ENCODE results near the gene LDLRAD3.
"Not testable (repeated sequence)": the region's sequence is repeated elsewhere in the genome, so short reads cannot be mapped to it uniquely, and the experiment has no call there.

The LDLRAD3 gene

DNA sequence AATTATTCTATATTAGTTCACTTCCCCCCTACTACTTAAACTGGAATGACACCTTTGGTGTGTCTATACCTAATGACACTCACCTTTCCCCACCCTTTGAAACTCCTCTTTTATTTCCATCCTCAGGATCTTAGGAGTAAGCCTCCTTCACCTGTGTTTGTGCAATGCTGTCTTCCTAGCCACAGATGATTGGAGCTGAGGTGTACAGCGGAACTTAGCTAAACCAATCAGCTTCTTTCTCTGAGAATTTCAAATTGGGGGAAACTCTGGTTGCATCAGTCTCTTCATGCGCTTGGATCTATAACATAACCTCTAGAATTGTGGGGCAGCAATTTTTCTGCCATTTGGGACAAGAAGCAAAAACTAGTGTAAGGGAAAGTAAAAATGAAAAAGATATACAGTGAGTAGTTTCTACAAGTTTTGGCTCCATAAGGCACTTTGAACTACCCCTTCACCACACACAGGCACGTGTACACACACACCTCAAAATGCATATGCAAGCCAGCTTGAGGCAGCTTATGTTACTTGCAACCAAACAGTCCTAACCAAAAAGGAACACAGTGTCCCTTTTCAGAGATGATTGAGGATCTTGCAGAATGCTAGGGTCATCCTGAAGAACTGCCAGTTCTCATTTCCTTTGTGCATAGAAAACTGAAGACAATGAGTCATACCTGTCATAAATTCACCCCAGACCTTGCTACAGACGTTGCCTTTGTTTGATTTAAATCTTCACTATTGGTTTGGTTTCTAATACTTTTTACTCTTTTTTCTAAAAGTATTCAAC lies 36.0 kb upstream of the LDLRAD3 start:
- no peaks in the 10 kb centered on the region for H3F3A ChIP-seq (ENCODE audit: control insufficient read depth, insufficient read depth)
- H3K27me3 ChIP-seq (ENCODE audit: control insufficient read depth, low read length), result no peaks in the 10 kb centered on the region
- no peaks in the 10 kb centered on the region for H3K9me2 ChIP-seq (replicated peaks; ENCODE audit: control insufficient read depth, low read length)
- H3K4me3 ChIP-seq (ENCODE audit: low read length), result no peak overlapping the region
- H3K27ac ChIP-seq (ENCODE audit: low read depth, low read length), result no peak overlapping the region
- H3K36me3 ChIP-seq (ENCODE audit: control insufficient read depth, low read length), result no peaks in the 10 kb centered on the region
- no peaks in the 10 kb centered on the region for H4K20me1 ChIP-seq (ENCODE audit: control insufficient read depth, insufficient read depth, low read depth, low read length)
- H3K9me3 ChIP-seq (ENCODE audit: control insufficient read depth, insufficient read depth, low read length), result peaks cover 4% of the 10 kb centered on the region; the same call in 1 of the 2 replicates
- no peaks in the 10 kb centered on the region for H3K79me2 ChIP-seq (ENCODE audit: control insufficient read depth, low read length)
- H3K4me2 ChIP-seq (ENCODE audit: low read length), result no peak overlapping the region
- H3K4me1 ChIP-seq (ENCODE audit: control insufficient read depth, low read length), result no peaks in the 10 kb centered on the region
- TF ChIP-seq CTCF (IDR thresholded peaks at IDR 0.05; ENCODE audit: low read depth, low read length, poor library complexity, severe bottlenecking) (no peak), EZH2phosphoT487 (IDR thresholded peaks at IDR 0.05; ENCODE audit: borderline replicate concordance, low read length) (no peak)

DNA sequence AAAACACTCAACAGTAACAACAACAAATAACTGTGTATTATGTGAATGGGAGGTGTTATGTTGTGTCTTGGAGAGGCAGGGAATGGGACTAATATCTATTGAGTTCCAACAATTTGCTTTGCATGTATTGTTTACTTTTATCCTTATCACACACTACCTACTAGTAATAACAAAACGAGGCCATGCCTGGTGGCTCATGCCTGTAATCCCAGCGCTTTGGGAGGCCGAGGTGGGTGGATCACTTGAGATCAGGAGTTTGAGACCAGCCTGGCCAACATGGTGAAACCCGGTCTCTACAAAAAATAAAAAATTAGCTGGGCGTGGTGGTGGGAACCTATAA lies 35.5 kb upstream of the LDLRAD3 start:
- not testable (repeated sequence) for H4K20me1 ChIP-seq (ENCODE audit: control insufficient read depth, insufficient read depth, low read depth, low read length); H3K4me2 ChIP-seq (ENCODE audit: low read length); H3K4me3 ChIP-seq (ENCODE audit: low read length); H3F3A ChIP-seq (ENCODE audit: control insufficient read depth, insufficient read depth); H3K4me1 ChIP-seq (ENCODE audit: control insufficient read depth, low read length); H3K36me3 ChIP-seq (ENCODE audit: control insufficient read depth, low read length); H3K79me2 ChIP-seq (ENCODE audit: control insufficient read depth, low read length); H3K9me3 ChIP-seq (ENCODE audit: control insufficient read depth, insufficient read depth, low read length); H3K27me3 ChIP-seq (ENCODE audit: control insufficient read depth, low read length); H3K27ac ChIP-seq (ENCODE audit: low read depth, low read length); H3K9me2 ChIP-seq (replicated peaks; ENCODE audit: control insufficient read depth, low read length)

GRCh38 chr11:35909511-35910265 lies 34.2 kb upstream of the LDLRAD3 start:
- H3K4me1 ChIP-seq (ENCODE audit: control insufficient read depth, low read length), result no peaks in the 10 kb centered on the region
- no peaks in the 10 kb centered on the region for H3K27me3 ChIP-seq (ENCODE audit: control insufficient read depth, low read length)
- H3K27ac ChIP-seq (ENCODE audit: low read depth, low read length), result no peak overlapping the region
- TF ChIP-seq EZH2phosphoT487 (IDR thresholded peaks at IDR 0.05; ENCODE audit: borderline replicate concordance, low read length) (no peak), CTCF (IDR thresholded peaks at IDR 0.05; ENCODE audit: low read depth, low read length, poor library complexity, severe bottlenecking) (no peak)
- no peaks in the 10 kb centered on the region for H3K79me2 ChIP-seq (ENCODE audit: control insufficient read depth, low read length)
- H3K9me3 ChIP-seq (ENCODE audit: control insufficient read depth, insufficient read depth, low read length), result no peaks in the 10 kb centered on the region
- no peaks in the 10 kb centered on the region for H3K36me3 ChIP-seq (ENCODE audit: control insufficient read depth, low read length)
- no peaks in the 10 kb centered on the region for H3F3A ChIP-seq (ENCODE audit: control insufficient read depth, insufficient read depth)
- no peaks in the 10 kb centered on the region for H4K20me1 ChIP-seq (ENCODE audit: control insufficient read depth, insufficient read depth, low read depth, low read length)
- H3K4me2 ChIP-seq (ENCODE audit: low read length), result no peak overlapping the region
- H3K9me2 ChIP-seq (replicated peaks; ENCODE audit: control insufficient read depth, low read length), result no peaks in the 10 kb centered on the region
- no peak overlapping the region for H3K4me3 ChIP-seq (ENCODE audit: low read length)

DNA sequence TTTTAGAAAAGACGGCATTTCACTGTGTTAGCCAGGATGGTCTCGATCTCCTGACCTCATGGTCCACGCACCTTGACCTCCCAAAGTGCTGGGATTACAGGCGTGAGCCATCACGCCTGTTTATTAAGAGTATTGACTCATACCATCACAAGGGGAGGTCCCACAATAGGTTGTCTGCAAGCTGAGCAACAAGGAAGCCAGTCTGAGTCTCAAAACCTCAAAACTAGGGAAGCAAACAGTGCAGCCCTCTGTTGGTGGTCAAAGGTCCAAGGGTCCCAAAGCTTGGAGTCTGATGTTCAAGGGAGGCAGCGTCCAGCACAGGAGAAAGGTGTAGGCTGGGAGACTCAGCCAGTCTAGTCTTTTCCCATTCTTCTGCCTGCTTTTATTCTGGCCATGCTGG lies 32.8 kb upstream of the LDLRAD3 start:
- no peaks in the 10 kb centered on the region for H3K36me3 ChIP-seq (ENCODE audit: control insufficient read depth, low read length)
- H3K27me3 ChIP-seq (ENCODE audit: control insufficient read depth, low read length), result no peaks in the 10 kb centered on the region
- H3K4me3 ChIP-seq (ENCODE audit: low read length), result no peak overlapping the region
- no peak overlapping the region for H3K27ac ChIP-seq (ENCODE audit: low read depth, low read length)
- no peaks in the 10 kb centered on the region for H3F3A ChIP-seq (ENCODE audit: control insufficient read depth, insufficient read depth)
- H3K4me2 ChIP-seq (ENCODE audit: low read length), result no peak overlapping the region
- no peaks in the 10 kb centered on the region for H3K4me1 ChIP-seq (ENCODE audit: control insufficient read depth, low read length)
- no peaks in the 10 kb centered on the region for H3K9me2 ChIP-seq (replicated peaks; ENCODE audit: control insufficient read depth, low read length)
- H3K79me2 ChIP-seq (ENCODE audit: control insufficient read depth, low read length), result no peaks in the 10 kb centered on the region
- H3K9me3 ChIP-seq (ENCODE audit: control insufficient read depth, insufficient read depth, low read length), result no peaks in the 10 kb centered on the region
- H4K20me1 ChIP-seq (ENCODE audit: control insufficient read depth, insufficient read depth, low read depth, low read length), result no peaks in the 10 kb centered on the region
- TF ChIP-seq CTCF (IDR thresholded peaks at IDR 0.05; ENCODE audit: low read depth, low read length, poor library complexity, severe bottlenecking), result no peak

Data from DOHH2 (cell line).